ENCODE results near the gene GRIP2. TPM values are rescaled to one million over a fixed set of nuclear protein-coding genes. Genes with fewer than 3 reads are reported as not detected.

The GRIP2 gene
- total and polyA plus RNA-seq, 7 donors = under 0.01 to 1.7 (median 0.68) TPM

- Histone ChIP-seq H3K9me3 (no peaks in the 10 kb centered on the region), H3K27ac (no peak overlapping the region), H3K4me1 (peaks cover 0 to 6% (median 2%) of the 10 kb centered on the region in 4 donors), H3K27me3 (no peaks in the 10 kb centered on the region), H3K4me3 (no peak overlapping the region), H3K36me3 (no peaks in the 10 kb centered on the region)
- intact Hi-C loops (cut with DNase I) = loop anchor here (2.0 kb wide), 1 partner anchor 411 kb away; no protein-coding TSS in a partner anchor
- no peak for TF ChIP-seq POLR2A (IDR thresholded peaks at IDR 0.05)
- TF ChIP-seq CTCF (IDR thresholded peaks at IDR 0.05) = no peak
- TF ChIP-seq POLR2AphosphoS5 (IDR thresholded peaks at IDR 0.05) = no peak
- no peak for TF ChIP-seq EP300 (IDR thresholded peaks at IDR 0.05)
- no peak for DNase-seq
- WGBS, 2 donors = 85 to 91% methylated on average over 10 of the region's 10 CpGs
These were observed 30.4 kb downstream of the GRIP2 start for GRCh38 chr3:14509796-14510100.

- Histone ChIP-seq H3K27me3 (no peaks in the 10 kb centered on the region), H3K9me3 (no peaks in the 10 kb centered on the region), H3K4me1 (peaks cover 0 to 6% (median 2%) of the 10 kb centered on the region in 4 donors), H3K27ac (no peak overlapping the region), H3K4me3 (peak overlapping the region in 1 of 4 donors; percentile 21), H3K36me3 (no peaks in the 10 kb centered on the region)
- intact Hi-C loops (cut with DNase I) = loop anchor here (2.0 kb wide), 1 partner anchor 412 kb away; no protein-coding TSS in a partner anchor
- TF ChIP-seq POLR2AphosphoS5 (IDR thresholded peaks at IDR 0.05) = no peak
- TF ChIP-seq CTCF (IDR thresholded peaks at IDR 0.05) = peak; percentile 31 to 98 (median 74)
- DNase-seq = peak; percentile 74
- WGBS, 2 donors = 20 to 25% methylated on average over 22 of the region's 22 CpGs
These were observed 31.0 kb downstream of the GRIP2 start for GRCh38 chr3:14508966-14509795.

GRCh38 chr3:14508505-14508819, 31.7 kb downstream of the GRIP2 start:
- H3K4me3 ChIP-seq = no peak overlapping the region
- DNase-seq = peak; percentile 26
- H3K27me3 ChIP-seq = no peaks in the 10 kb centered on the region
- H3K4me1 ChIP-seq = peaks cover 0 to 6% (median 2%) of the 10 kb centered on the region in 4 donors
- no peaks in the 10 kb centered on the region for H3K9me3 ChIP-seq
- WGBS, 2 donors = 47% methylated on average over 3 of the region's 3 CpGs
- no peak overlapping the region for H3K27ac ChIP-seq
- TF ChIP-seq POLR2AphosphoS5 (IDR thresholded peaks at IDR 0.05) = no peak
- intact Hi-C loops (cut with DNase I) = loop anchor here (2.0 kb wide), 1 partner anchor 412 kb away; no protein-coding TSS in a partner anchor
- H3K36me3 ChIP-seq = no peaks in the 10 kb centered on the region

GRCh38 chr3:14507757-14508504, 32.2 kb downstream of the GRIP2 start:
- no peaks in the 10 kb centered on the region for H3K27me3 ChIP-seq
- H3K9me3 ChIP-seq = peaks cover 0 to 2% (median 0%) of the 10 kb centered on the region in 4 donors
- H3K4me1 ChIP-seq = peaks cover 0 to 6% (median 2%) of the 10 kb centered on the region in 4 donors
- TF ChIP-seq CTCF (IDR thresholded peaks at IDR 0.05) (no peak), POLR2A (IDR thresholded peaks at IDR 0.05) (no peak)
- no peak overlapping the region for H3K27ac ChIP-seq
- WGBS, 2 donors = 86 to 94% methylated on average over 6 of the region's 6 CpGs
- H3K4me3 ChIP-seq = no peak overlapping the region
- intact Hi-C loops (cut with DNase I) = loop anchor here (2.0 kb wide), 1 partner anchor 413 kb away; no protein-coding TSS in a partner anchor
- no peak for DNase-seq
- no peaks in the 10 kb centered on the region for H3K36me3 ChIP-seq

- H3K4me3 ChIP-seq = no peak overlapping the region
- peak; percentile 57 for DNase-seq
- TF ChIP-seq POLR2A (IDR thresholded peaks at IDR 0.05) (no peak), CTCF (IDR thresholded peaks at IDR 0.05) (no peak), EP300 (IDR thresholded peaks at IDR 0.05) (no peak), POLR2AphosphoS5 (IDR thresholded peaks at IDR 0.05) (no peak)
- H3K36me3 ChIP-seq = no peaks in the 10 kb centered on the region
- H3K27me3 ChIP-seq = no peaks in the 10 kb centered on the region
- H3K27ac ChIP-seq = no peak overlapping the region
- 55 to 72% methylated on average over 13 of the region's 13 CpGs for WGBS, 2 donors
- intact Hi-C loops (cut with DNase I) = no loop called here
- H3K9me3 ChIP-seq = peaks cover 0 to 5% (median 0%) of the 10 kb centered on the region in 4 donors
- H3K4me1 ChIP-seq = peaks cover 0 to 6% (median 2%) of the 10 kb centered on the region in 4 donors
These were observed 32.8 kb downstream of the GRIP2 start for GRCh38 chr3:14507305-14507741.
